Ureter (tissue), 1 donor: ENCODE data around the gene TRAK1. TPM values are rescaled to one million over a fixed set of nuclear protein-coding genes. Genes with fewer than 3 reads are reported as not detected.

Experiments
- DNase-seq: peaks from one replicate; pipeline ENCODE4 v3.0.0-alpha.2; 2020; ENCODE audit warnings: low spot score
- total RNA-seq: library from RNA; stranded (reverse); gene quantifications from one replicate; pipeline ENCODE4 v1.2.4, GENCODE V29; 2023
- donor health status: DM: yes; HTN: yes; CAD: no.

Gene TRAK1
- total RNA-seq, 1 donor from 2014 or later: 142 TPM

- no peak for DNase-seq
These were observed 118.8 kb downstream of the TRAK1 start for GRCh38 chr3:42209917-42210316.

GRCh38 chr3:42210726-42211125 is 119.6 kb downstream of the TRAK1 start:
- no peak for DNase-seq

- DNase-seq: no peak
These were observed 122.3 kb downstream of the TRAK1 start for GRCh38 chr3:42213417-42213816.

DNA sequence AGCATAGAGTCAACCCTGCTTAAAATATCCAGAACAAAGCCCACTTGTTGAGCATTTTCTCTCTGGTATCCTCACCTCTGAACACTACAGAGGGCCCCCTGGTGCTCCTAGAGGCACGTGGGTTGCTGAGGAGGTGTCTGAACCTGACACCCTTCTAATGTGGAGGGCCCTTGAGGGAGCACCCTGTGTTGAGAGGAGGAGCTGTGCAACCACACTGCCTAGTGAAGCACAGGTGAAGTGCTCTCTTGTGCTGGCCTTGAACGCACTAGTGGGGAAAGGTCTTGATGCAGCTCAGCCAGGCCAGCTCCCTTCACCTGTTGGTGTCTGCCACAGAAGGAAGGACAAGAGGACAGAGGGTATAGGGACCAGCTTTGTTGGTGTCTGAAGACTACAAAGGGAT is 122.9 kb downstream of the TRAK1 start:
- no peak for DNase-seq

- no peak for DNase-seq
These were observed 123.6 kb downstream of the TRAK1 start for GRCh38 chr3:42214565-42215283.

DNA sequence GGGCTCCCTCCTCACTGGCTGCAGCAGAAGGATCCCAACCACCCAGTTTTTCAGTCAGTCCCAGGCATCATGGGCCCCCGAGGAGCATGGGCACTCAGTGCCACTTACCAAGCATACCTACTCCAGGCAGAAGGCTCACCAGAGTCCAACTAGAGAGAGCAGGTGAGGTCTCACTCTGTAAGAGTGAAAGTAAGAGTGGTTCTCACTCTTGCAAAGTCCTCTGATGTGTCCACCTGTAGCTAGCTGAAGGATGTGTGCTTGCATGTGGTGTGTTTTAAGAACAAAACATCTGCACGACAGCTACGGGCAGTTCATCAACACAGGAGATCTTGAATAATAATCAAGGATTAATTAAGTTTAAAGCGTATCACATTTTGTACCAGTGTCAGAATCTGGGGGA is 125.1 kb downstream of the TRAK1 start:
- DNase-seq: no peak

DNA sequence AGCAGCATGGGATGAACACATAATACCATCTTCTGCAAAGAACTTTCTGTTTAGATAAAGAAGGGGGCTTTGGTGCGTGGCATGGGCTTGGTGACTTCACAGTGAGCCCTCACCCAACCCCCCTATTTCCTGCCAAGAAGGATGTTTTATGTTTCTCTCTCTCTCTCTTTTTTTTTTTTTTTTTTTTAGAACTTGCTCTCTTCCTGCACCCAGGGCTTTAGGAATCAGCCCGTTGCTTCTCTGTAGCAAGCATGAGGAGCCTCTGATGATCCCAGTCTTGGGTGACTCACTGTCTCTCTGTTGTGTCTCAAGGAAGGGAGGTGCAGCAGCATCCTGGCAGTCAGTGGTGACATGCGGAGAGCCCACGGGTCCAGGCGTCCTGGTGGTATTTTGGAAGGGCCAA is 125.8 kb downstream of the TRAK1 start:
- DNase-seq: no peak

DNA sequence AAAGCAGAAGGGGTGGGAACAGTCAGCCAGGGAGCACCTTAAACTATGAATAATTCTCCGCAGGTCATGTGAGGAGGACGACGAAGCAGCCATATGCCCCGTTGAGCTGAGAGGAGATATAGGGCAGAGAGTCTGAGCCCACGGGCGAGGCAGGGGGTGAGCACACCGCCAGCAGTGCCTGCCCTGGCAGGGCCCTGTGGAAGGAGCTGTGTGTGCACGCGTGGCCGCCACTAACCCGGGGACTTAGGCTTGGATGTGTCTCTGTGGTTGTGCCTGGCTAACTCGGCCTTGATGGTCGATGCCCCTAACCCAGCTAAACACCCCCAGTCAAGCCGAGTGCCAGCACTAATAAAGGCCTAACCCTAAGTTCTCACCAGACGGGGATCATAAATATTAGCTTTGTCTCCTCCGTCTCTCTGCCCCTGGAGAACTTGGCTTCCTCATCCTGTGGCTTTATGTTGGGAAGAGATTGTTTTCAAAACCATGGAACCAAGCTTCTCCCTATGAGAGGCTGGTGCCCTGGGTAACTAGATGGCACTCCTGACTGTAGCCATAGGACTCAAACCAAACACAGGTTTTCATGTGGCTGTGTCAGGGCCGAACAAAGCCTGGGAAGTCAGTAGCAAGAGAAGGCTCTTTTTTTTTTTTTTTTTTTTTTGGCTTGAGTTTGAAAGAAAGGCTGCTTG is 129.4 kb downstream of the TRAK1 start:
- no peak for DNase-seq

- no peak for DNase-seq
These were observed 132.0 kb downstream of the TRAK1 start for GRCh38 chr3:42222942-42223693.

- DNase-seq: no peak
These were observed 133.0 kb downstream of the TRAK1 start for GRCh38 chr3:42224178-42224577.

DNA sequence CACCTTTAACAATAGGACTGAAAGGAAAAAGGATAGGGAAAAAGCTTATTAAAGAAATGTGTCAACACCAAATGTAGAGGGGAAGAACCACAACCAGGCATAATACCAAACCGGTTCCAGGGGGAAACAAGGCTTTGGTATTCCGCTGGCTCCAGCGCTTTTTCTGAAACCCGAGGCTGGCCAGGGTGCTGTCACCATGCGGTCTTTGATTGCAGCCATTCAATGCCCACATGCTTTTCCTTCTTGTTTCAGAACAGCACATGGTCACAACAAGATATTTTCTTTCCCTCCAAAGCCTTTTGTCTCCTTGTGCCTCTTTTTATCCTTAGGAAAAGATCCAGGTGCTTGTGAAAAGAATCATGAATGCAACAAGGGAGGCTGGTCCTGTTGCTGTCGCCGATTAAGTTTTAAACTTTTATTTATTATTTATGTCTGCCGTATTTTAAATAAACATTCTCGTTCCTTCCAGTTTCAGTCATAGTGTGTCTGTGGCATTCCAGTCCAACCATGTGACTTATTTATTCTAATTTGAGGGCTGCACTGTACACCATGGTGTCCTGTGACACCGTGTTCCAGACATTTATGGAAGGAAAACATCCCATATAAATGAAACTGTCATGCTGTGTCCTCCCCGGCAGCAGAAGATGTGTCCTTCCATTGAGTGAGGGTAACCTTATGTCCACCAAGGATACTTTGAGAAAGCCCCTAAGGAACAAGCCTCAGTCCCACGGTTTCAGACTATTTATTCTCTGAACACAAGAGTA is 133.7 kb downstream of the TRAK1 start:
- no peak for DNase-seq

- no peak for DNase-seq
These were observed 134.6 kb downstream of the TRAK1 start for GRCh38 chr3:42225486-42226363.

DNA sequence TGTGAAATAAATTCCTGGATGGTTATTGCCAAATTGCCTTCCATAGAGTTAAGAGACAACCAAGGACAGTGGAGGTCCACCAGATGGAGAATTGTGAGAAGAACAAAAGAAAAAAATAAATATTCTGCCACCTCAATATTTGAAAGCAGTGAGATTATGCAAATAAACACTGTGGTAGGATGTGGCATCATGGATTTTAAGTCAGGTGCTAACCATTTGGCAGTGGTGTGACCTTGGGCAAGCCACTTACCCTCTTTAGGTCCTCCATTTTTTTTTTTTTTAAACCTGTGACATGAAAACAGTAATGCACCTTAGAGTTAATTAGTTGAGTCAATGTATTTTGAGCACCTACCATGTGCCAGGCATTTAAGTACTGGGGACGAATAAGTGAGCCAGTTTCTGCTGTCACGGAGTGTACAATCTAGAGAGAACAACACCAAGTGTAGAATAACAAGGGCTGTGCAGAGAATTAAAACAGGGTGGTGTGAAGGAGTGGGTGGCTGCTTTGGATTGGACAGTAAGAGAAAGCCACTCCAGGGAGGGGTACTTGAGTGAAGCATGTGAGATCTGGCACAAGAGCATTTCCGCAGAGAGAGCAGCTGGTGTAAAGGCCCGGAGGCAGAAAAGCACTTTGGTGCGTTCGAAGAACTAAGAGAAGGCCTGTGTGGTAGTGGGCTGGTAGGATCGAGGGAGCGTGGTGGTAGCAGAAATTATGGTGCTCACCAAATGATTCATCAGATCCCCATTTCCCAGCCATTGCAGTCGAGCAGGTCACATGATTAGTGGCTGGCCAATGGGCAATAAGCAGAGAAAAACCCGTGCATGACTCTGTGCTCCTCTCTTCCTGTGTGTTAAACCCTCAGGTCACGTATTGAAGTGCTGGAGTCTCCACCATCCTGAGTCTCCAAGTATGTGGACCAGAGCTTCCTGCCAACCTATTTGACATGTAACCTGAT is 135.6 kb downstream of the TRAK1 start:
- DNase-seq: no peak

DNA sequence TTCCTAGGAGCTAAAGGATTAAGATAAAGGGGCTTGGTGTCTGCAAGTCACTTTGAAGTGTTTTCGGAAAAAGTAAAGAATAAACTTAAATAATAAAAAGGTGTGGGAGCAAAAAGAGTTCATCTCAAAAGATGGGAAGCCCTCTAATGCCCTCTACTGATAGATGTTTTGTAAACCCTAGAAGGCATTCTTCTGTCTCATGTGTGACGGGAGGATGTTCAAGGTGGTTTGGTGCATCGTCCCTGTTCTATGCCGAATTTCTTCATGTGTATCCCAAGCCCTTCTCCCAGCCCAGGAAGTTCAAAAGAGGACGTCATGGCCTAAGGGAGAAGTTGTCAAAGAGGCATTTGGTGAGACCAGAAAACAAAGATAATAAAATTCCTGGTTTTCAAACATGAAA is 137.6 kb downstream of the TRAK1 start:
- DNase-seq: no peak

- no peak for DNase-seq
These were observed 138.2 kb downstream of the TRAK1 start for GRCh38 chr3:42229266-42229941.

- no peak for DNase-seq
These were observed 139.0 kb downstream of the TRAK1 start for GRCh38 chr3:42229942-42230688.

GRCh38 chr3:42230860-42231259 is 139.7 kb downstream of the TRAK1 start:
- no peak for DNase-seq

- no peak for DNase-seq
These were observed 144.4 kb downstream of the TRAK1 start for GRCh38 chr3:42235532-42235931.

DNA sequence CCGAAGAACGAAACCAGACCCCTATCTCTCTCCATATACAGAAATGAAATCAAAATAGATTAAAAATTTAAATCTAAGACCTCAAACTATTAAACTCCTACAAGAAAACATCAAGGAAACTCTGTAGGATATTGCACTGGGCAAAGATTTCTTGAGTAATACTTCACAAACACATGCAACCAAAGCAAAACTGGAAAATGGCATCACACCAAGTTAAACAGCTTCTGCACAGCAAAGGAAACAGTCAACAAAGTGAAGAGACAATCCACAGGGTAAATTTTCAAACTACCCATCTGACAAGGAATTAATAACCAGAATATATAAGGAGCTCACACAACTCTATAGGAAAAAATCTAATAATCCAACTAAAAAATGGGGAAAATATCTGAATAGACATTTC is 145.5 kb downstream of the TRAK1 start:
- DNase-seq: no peak
